SK-N-SH (cell line): Measurements from ENCODE around the gene RSU1.

Experiments used
- EZH2phosphoT487 ChIP-seq: fragments of 200-600 bp; sonication (generic); IDR thresholded peaks from 2 replicates; pipeline ENCODE4 v1.6.1; 2017; ENCODE audit warnings: low read depth, mixed run types, mild to moderate bottlenecking, antibody characterized with exemption, moderate library complexity, borderline replicate concordance
- FOXM1 ChIP-seq: IDR thresholded peaks from 2 replicates; pipeline ENCODE4 v1.4.0; 2012; ENCODE audit warnings: low read depth, mild to moderate bottlenecking
- JUND ChIP-seq: IDR thresholded peaks from 2 replicates; pipeline ENCODE4 v1.4.0; 2012
- MXI1 ChIP-seq: IDR thresholded peaks from 2 replicates; pipeline ENCODE4 v1.6.1; 2012; ENCODE audit warnings: mild to moderate bottlenecking, low read depth, low read length, improper control_type of control experiment

DNA sequence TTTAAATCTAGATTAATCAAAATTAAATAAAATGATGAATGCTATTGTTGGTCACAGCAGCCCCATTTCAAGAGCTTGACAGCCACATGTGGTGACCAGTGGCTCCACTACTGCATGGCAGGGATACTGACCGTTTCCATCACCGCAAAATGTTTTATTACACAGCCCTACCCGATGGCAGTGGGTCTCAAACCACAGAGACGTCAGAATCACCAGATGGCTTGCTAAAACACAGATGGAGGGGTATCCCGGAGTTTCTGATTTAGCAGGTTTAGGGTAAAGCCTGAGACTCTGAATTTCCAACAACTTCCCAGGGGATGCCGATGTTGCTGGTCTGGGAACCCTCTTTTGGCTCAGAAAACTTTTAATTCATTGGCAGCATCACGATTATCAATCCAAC lies 47.9 kb downstream of the RSU1 start:
- TF ChIP-seq JUND = no peak
- TF ChIP-seq MXI1 = no peak
- TF ChIP-seq FOXM1 = no peak
- no peak for TF ChIP-seq EZH2phosphoT487
